Mononuclear cell (primary cell): ENCODE results near the gene C2orf74. TPM values are rescaled to one million over a fixed set of nuclear protein-coding genes. Genes with fewer than 3 reads are reported as not detected.
"Not testable (repeated sequence)": the region's sequence is repeated elsewhere in the genome, so short reads cannot be mapped to it uniquely, and the experiment has no call there.

ENCODE experiments used
- H3K27me3 ChIP-seq: 2 replicates; pipeline ENCODE4 v1.6.0; 2011; ENCODE audit warnings: low read length, control low read depth; ENCODE audit not compliant: insufficient read depth
- H3K4me1 ChIP-seq: 2 replicates; pipeline ENCODE4 v1.5.1; 2011; ENCODE audit warnings: mild to moderate bottlenecking, low read length, control low read depth; ENCODE audit not compliant: insufficient read depth
- H3K4me3 ChIP-seq: 2 replicates; pipeline ENCODE4 v1.5.1; 2011; ENCODE audit warnings: mild to moderate bottlenecking, low read length, moderate library complexity
- H3K9me3 ChIP-seq: 2 replicates; pipeline ENCODE4 v1.5.1; 2011; ENCODE audit warnings: low read depth, mild to moderate bottlenecking, control low read depth, low read length
- total RNA-seq: library from RNA; depleted of rRNA; stranded (reverse); fragments of >200 nt; gene quantifications from one replicate; pipeline ENCODE4 v1.2.3, GENCODE V29; 2012

Gene C2orf74
- total RNA-seq, 1 donor = 3.8 TPM

DNA sequence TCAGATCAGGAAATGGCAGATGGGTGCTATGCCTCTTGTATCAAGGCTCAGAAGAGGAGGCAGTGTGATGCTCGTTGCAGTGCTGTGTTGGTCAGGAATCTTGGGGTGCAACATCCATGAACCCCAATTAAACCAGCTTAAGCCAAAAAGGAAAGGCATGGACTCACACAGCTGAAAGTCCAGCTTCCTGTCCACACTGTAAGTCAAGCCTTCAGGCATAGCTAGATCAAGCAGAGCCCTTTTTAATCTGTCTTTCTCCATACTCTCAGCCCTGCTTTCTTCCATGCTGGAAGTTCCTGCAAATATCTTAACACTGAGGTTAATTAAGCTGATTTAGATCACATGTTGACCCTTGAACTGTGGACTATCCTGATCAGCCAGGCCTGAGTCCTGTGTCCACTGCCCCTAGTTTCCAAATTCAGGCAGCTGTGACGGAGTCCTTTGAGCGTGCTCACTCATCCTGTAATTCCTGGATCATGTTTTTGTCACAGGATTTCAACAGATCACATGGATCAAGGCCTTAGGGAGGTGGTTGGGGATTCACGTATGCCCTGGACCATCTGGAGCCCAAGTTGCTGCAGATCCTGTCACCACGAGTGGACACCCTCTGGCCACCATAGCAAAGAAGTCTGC is 4.5 kb upstream of the C2orf74 start:
- Histone ChIP-seq H3K4me1 (peaks cover 8% of the 10 kb centered on the region), H3K9me3 (no peaks in the 10 kb centered on the region), H3K27me3 (no peaks in the 10 kb centered on the region), H3K4me3 (no peak overlapping the region)

DNA sequence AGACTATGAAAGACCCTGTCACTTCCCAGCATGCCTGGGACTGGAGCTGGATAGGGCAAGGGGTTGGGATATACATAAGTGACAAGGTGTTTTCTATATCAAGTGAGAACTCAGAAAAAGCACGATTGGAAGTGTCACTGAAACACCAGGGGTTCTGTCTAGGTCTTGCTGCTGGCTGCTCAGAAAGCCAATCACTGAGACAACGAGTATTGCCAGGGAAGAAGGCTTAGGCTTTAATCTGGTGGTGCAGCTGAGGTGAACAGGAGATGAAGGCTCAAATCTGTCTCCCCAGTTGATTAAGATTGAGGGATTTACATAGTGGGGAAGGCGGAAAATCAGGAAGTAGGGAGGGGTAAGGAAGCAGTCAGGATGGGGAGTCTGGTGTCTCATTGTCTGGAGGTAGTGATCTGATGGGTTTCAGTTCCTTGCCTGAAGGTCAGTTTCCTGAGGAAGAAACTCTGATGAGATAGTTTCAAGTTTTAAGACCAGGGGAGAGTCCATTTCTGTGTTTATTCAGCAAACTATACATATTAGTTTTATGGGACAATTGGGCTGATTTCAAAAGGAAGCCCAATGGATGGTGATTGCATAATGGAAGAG is 3.5 kb upstream of the C2orf74 start:
- no peaks in the 10 kb centered on the region for H3K9me3 ChIP-seq

DNA sequence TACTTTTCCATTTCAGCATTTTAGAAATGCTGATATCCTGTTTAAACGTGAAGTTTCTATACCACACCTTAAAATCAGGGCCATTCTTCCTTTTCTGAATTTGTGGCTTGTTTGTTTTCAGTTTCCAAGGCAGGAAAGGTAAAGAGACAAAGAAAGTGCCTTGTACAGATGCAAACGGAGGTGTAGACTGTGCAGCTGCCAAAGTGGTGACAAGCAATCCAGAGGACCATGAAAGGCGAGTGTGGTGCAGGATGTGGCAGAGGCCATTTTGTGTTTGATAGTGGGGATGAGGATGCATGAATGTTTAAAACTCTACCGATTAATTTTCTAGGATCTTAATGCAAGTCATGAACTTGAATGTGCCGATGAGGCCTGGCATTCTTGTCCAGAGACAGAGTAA is 733 bp downstream of the C2orf74 start:
- Histone ChIP-seq H3K27me3 (no peaks in the 10 kb centered on the region), H3K9me3 (no peaks in the 10 kb centered on the region), H3K4me1 (peaks cover 8% of the 10 kb centered on the region), H3K4me3 (no peak overlapping the region)

More for the DNA sequence above, 3.5 kb upstream of the C2orf74 start:
- Histone ChIP-seq H3K27me3 (no peaks in the 10 kb centered on the region), H3K4me1 (peaks cover 8% of the 10 kb centered on the region), H3K4me3 (no peak overlapping the region)

DNA sequence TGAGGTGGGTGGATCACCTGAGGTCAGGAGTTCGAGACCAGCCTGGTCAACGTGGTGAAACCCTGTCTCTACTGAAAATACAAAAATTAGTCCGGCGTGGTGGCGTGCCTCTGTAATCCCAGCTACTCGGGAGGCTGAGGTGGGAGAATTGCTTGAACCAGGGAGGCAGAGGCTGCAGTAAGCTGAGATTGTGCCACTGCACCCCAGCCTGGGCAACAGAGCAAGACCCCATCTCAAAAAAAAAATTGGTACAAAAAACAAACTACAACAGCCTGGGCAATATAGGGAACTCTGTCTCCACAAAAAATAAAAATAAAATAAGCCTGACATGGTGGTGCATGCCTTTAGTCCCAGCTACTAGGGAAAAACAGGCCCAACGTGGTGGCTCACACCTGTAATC is 3.1 kb downstream of the C2orf74 start:
- H3K4me3 ChIP-seq, H3K4me1 ChIP-seq, H3K27me3 ChIP-seq, H3K9me3 ChIP-seq: not testable (repeated sequence)

DNA sequence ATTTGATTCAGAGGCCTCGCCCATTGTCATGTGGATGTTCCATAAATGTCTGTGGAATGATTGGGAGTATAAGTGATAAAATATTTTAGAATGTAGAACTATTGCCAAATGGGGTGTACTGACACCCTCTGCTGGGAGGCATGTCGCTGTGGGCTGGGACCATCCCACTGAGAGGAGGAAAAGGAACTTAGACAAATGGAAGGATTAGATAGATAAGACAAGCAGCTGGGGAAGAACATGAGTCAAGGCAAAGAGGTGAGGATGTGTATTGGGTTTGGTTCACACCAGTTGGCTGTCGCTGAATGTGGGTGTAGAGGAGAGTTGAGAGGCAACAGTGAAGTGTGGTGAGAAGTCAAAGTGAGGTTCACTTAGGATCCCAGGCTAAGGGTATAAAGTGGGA is 4.0 kb downstream of the C2orf74 start:
- H3K4me3 ChIP-seq = no peak overlapping the region
- peaks cover 4% of the 10 kb centered on the region for H3K4me1 ChIP-seq
- H3K27me3 ChIP-seq = no peaks in the 10 kb centered on the region
- no peaks in the 10 kb centered on the region for H3K9me3 ChIP-seq

DNA sequence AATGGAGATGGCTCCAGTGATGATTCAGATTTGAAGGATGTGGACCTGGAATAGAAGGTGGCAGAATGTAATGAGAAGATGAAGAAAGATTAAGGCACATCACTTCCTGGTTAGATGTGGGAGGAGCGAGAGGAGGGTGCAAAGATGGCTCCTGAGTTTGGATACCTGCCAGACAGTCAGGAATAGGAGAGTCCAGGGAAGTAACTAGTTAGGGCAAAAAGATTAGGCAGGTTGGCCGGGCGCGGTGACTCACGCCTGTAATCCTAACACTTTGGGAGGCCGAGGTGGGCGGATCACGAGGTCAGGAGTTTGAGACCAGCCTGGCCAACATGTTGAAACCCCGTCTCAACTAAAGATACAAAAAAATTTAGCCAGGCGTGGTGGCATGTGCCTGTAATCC is 5.6 kb downstream of the C2orf74 start:
- Histone ChIP-seq H3K4me3 (no peak overlapping the region), H3K4me1 (peaks cover 4% of the 10 kb centered on the region), H3K27me3 (no peaks in the 10 kb centered on the region), H3K9me3 (no peaks in the 10 kb centered on the region)

DNA sequence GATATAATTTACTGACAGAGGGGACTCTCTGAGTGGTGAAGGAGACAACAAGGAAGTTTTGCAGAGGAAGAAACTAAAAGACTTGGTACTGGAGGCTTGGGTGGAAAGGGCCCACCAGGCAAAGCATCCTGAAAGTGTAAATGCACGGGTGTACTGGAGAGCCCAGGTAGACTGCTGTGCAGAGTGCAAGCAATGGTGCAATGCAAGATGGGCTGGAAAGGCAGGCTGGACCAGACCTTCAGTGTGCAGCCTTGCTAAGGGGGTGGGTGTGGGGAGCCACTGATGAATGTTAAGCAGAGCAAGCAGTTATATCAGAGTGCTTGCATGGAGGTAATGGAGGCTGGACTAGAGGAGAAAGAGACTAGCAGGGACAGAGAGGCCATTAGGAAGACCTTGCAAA is 10.7 kb downstream of the C2orf74 start:
- Histone ChIP-seq H3K4me1 (peaks cover 10% of the 10 kb centered on the region), H3K27me3 (no peaks in the 10 kb centered on the region)

DNA sequence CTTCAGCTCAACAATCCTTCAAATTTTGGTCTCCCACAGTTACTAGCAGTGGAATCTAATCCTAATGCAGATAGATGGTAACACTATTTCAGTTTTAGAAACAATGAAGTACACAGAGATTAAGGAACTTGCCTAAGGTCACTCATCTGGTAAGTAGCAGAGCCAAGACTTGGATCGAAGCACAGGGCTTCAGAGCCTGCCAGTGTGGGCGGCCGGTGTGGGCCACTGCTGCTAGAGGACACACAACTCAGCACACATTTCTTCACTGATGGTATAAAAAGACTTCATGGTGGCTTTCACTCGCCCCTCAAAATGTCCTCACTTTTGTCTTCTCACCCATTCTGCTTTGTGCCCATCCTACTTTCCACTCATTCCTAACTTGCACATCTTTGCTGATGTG is 11.1 kb downstream of the C2orf74 start:
- Histone ChIP-seq H3K9me3 (no peaks in the 10 kb centered on the region), H3K4me3 (no peak overlapping the region), H3K4me1 (peaks cover 14% of the 10 kb centered on the region), H3K27me3 (no peaks in the 10 kb centered on the region)

More for the DNA sequence above, 10.7 kb downstream of the C2orf74 start:
- Histone ChIP-seq H3K9me3 (no peaks in the 10 kb centered on the region), H3K4me3 (no peak overlapping the region)

DNA sequence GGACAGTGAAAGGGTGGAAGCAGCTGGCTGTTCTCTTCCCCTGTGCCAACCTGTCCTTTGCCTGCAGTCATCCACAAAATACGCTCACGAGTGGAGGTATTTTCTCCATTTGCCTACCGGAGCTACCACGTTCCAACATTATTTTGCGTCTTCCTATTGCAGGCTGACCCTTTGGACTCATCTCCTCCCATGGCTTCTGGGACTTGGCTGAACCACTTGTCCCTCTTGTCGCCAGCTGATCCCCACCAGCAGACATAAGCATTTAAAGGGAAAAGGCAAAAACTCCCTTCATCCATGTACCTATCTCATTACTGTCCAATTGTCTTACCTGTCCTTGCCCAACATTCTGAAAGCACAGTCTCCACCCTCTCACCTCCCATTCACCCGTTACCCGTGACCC is 13.0 kb downstream of the C2orf74 start:
- Histone ChIP-seq H3K9me3 (no peaks in the 10 kb centered on the region), H3K27me3 (no peaks in the 10 kb centered on the region), H3K4me3 (no peak overlapping the region), H3K4me1 (peaks cover 34% of the 10 kb centered on the region)

DNA sequence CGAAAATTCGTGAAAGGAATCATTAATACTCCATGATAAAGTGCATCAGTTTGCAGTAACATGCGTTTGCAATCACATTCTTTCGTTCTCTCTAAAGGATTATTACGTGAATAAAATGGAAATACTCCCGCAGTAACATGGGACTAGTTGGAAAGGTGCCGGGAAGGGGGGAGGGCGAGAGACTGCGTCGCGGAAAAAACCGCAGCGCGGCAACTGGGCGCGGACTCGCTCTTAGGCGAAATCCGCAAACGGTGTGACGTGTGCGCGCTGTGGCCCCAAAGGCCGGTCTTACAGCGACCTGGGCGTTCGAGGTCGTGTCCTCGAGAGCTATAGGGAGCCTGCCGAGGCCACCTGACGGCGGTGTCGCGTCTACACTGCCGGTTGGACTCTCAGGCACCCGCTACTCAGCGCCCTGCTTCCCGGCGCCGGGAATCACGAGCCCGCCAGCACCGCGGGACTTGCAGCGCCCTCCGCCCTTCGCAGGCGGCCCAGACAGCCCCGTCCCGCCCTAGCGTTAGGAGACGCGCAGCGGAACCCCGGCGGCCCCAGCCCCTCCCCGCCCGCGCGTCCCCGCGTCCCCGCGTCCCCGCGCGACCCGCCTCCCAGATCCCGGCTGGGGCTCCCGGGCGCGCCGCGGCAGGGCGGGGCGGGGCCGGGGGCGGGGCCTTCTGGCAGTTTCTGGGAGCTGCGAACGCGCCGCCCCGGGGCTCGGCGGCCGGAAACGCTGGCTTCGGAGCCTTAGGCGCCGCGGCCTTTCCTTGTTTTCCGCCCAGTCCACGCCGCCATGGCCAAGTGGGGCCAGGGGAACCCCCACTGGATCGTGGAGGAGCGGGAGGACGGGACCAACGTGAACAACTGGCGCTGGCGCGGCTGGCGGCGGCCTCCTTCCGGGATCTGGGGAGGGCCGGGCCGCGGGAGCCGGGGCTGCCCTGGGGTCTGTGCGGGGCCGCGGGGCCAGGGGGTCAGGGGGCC is 15.1 kb downstream of the C2orf74 start:
- Histone ChIP-seq H3K4me1 (peaks cover 50% of the 10 kb centered on the region), H3K9me3 (no peaks in the 10 kb centered on the region), H3K27me3 (no peaks in the 10 kb centered on the region), H3K4me3 (peak overlapping the region; percentile 88)

DNA sequence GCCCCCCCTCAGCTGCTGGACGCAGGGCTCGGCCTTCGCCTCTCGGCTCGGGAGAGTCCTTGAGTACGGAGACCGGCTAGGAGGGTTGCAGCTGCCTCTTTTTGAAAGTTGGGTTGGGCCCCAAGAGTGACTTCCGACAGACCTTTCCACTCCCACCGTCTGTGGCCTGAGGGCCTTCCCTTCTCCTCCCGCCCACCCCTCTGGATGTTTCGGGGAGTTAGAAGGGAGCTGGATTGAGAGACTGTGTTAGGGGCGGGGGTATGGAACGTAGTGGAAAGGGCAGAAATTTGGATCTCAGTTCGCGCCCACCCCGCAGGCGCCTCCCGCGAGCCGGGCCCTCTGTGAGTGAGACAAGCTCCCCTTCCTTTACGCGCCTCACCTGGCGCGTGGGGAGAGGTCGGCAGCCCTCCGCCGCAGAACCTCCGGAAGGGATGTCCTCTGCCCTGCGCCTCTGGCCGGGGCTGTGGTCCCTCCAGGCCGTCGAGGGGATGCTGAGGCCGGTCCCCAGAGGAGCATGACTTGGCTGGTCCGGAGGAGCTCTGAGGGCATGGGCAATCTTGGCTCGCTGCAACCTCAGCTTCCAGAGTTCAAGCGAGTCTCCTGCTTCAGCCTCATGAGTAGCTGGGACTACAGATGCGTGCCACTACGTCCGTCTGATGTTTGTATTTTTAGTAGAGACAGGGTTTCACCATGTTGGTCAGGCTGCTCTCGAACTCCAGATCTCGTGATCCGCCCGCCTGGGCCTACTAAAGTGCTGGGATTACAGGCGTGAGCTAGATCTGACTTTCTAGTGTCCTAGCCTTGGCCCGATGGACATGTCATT is 15.9 kb downstream of the C2orf74 start:
- Histone ChIP-seq H3K9me3 (no peaks in the 10 kb centered on the region), H3K27me3 (no peaks in the 10 kb centered on the region), H3K4me1 (peaks cover 50% of the 10 kb centered on the region), H3K4me3 (peak overlapping the region; percentile 88)

DNA sequence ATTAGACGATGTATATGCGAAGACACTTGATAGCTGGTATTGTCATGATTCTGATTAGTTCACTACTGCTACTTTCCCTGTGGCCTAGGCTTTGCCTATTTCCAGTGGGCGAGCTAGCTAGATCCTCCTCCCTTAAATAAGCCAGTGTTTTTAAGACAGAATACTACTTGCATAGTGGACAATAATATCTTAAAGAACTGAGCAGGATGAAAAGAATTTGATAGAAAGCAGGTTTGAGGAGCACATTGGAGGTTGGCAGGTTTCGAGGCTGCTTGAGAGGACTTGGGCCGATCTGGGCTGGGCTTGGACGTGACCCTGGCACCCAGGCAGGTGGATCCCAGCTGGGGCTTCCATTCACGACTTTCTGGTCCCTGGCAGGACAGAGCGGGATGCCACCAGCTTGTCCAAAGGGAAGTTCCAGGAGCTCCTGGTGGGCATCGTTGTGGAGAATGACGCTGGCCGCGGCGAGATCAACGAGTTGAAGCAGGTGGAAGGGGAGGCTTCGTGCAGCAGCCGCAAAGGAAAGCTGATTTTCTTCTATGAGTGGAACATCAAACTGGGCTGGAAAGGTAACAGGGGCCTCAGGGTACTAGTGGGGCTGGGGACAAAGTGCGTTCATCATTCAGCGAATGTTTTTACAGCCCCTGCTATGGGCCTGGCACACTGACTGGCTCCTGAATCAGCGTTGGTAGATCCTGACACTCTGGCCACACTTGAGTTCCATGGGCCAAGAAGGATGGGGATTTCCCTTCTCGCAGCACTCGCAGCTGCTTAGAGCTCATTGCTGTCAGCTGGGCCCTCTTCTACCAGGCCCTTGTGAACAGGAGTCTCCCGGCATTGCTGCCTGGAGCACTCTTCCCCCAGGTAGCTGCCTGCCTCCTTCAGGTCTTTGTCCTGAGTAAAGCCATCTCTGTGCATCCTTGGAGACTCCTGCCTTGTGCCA is 16.9 kb downstream of the C2orf74 start:
- Histone ChIP-seq H3K4me1 (peaks cover 50% of the 10 kb centered on the region), H3K27me3 (no peaks in the 10 kb centered on the region), H3K4me3 (no peak overlapping the region)

DNA sequence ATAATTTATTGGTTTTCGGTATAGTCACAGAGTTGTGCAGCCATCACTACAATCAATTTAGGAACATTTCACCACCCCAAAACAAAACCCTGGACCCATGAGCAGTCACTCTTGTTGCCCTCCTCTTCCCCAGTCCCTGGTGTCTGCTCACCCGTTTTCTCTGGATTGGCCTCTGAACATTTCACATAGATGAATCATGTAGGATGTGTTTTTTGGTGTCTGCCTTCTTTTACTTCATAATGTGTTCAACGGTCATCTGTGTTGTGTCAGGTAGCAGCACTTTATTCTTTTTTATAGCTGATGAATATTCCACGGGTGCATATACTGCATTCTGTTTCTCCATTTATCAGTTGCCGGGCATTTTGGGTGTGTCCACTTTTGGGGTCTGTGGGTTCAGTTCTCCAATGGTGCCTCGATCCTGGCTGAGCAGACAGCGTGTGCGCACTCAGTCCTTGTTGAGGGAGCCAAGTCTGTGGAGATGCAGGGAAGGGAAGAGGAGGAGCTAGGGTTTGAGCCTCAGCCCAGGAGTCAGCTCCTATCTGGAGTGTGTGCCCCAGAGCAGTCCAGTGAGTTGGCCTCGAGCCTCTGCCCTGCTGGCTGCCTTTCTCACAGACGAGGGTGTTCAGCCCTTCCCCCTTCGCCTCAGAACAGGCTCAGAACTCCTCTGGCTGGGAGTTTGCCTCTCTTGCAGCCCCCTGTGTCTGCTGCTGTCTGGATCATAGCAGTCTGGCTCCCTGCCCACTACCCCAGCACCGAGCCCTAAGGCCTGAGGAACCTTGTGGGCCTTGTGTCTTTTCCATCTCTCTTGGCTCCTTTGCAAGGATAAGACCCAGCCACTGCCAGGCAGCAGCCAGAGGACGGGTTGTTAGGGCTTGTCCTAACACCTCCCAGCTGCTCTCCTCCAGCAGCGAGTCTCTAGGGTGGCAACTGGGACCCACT is 18.0 kb downstream of the C2orf74 start:
- H3K4me3 ChIP-seq = no peak overlapping the region
- no peaks in the 10 kb centered on the region for H3K27me3 ChIP-seq
- H3K9me3 ChIP-seq = no peaks in the 10 kb centered on the region
- H3K4me1 ChIP-seq = peaks cover 50% of the 10 kb centered on the region

More for the DNA sequence above, 16.9 kb downstream of the C2orf74 start:
- no peaks in the 10 kb centered on the region for H3K9me3 ChIP-seq
